Right lobe of liver (tissue), 4 donors: ENCODE measurements around the gene HSD3B1.

Source experiments
- CTCF ChIP-seq, 4 donors: fragments of 200-600 bp in 3 of 4; fragments of 450-650 bp in 1 of 4; IDR thresholded peaks; one replicate each; pipeline versions ENCODE4 v1.5.1 to v1.8.0; 2016 to 2022; ENCODE audit warnings: antibody characterized with exemption in 4 of 4, mild to moderate bottlenecking in 2 of 4
- POLR2A ChIP-seq: fragments of 450-650 bp; IDR thresholded peaks from one replicate; pipeline ENCODE4 v1.6.1; 2017; ENCODE audit warnings: antibody characterized with exemption, mild to moderate bottlenecking
- donor health status: DM: no; HTN: no; CAD: no.
- donor health status: DM: no; HTN: no; CAD: no.
- donor health status: DM: no; HTN: yes; CAD: no.

- no peak for TF ChIP-seq POLR2A
- no peak for TF ChIP-seq CTCF (IDR thresholded peaks at IDR 0.05)
Measured at GRCh38 chr1:119470377-119470776, 36.6 kb upstream of the HSD3B1 start.
